Measurements from ENCODE around the gene NR2F1-AS1.
"Not testable (repeated sequence)": the region's sequence is repeated elsewhere in the genome, so short reads cannot be mapped to it uniquely, and the experiment has no call there.

NR2F1-AS1 gene

GRCh38 chr5:93422652-93423280 lies 158.3 kb downstream of the NR2F1-AS1 start:
- DNase-seq: no peak

GRCh38 chr5:93421987-93422401 lies 159.0 kb downstream of the NR2F1-AS1 start:
- no peak for DNase-seq

GRCh38 chr5:93421468-93421867 lies 159.6 kb downstream of the NR2F1-AS1 start:
- no peak for DNase-seq

GRCh38 chr5:93417490-93417889 lies 163.5 kb downstream of the NR2F1-AS1 start:
- DNase-seq: no peak

- no peak for DNase-seq
These were observed 165.2 kb downstream of the NR2F1-AS1 start for GRCh38 chr5:93415819-93416218.

GRCh38 chr5:93411716-93412115 lies 169.3 kb downstream of the NR2F1-AS1 start:
- DNase-seq: no peak

GRCh38 chr5:93409691-93410090 lies 171.3 kb downstream of the NR2F1-AS1 start:
- DNase-seq: no peak

GRCh38 chr5:93407454-93407853 lies 173.6 kb downstream of the NR2F1-AS1 start:
- DNase-seq: no peak

- no peak for DNase-seq
These were observed 174.0 kb downstream of the NR2F1-AS1 start for GRCh38 chr5:93406971-93407401.

GRCh38 chr5:93404246-93404645 lies 176.8 kb downstream of the NR2F1-AS1 start:
- no peak for DNase-seq

- DNase-seq: no peak
These were observed 177.7 kb downstream of the NR2F1-AS1 start for GRCh38 chr5:93403141-93403928.

- DNase-seq: no peak
These were observed 178.6 kb downstream of the NR2F1-AS1 start for GRCh38 chr5:93402451-93402850.

GRCh38 chr5:93401634-93402213 lies 179.3 kb downstream of the NR2F1-AS1 start:
- DNase-seq: no peak

- no peak for DNase-seq
These were observed 181.3 kb downstream of the NR2F1-AS1 start for GRCh38 chr5:93399675-93400074.

- no peak for DNase-seq
These were observed 185.0 kb downstream of the NR2F1-AS1 start for GRCh38 chr5:93395971-93396379.

- DNase-seq: no peak
These were observed 186.0 kb downstream of the NR2F1-AS1 start for GRCh38 chr5:93395010-93395409.

GRCh38 chr5:93394301-93394700 lies 186.7 kb downstream of the NR2F1-AS1 start:
- DNase-seq: no peak

- not testable (repeated sequence) for DNase-seq
These were observed 189.8 kb downstream of the NR2F1-AS1 start for GRCh38 chr5:93391169-93391568.

GRCh38 chr5:93385655-93386054 lies 195.4 kb downstream of the NR2F1-AS1 start:
- no peak for DNase-seq

- DNase-seq: no peak
These were observed 196.0 kb downstream of the NR2F1-AS1 start for GRCh38 chr5:93384995-93385394.

- no peak for DNase-seq
These were observed 197.0 kb downstream of the NR2F1-AS1 start for GRCh38 chr5:93384026-93384425.

- DNase-seq: no peak
These were observed 198.7 kb downstream of the NR2F1-AS1 start for GRCh38 chr5:93382188-93382825.

GRCh38 chr5:93381057-93381456 lies 200.0 kb downstream of the NR2F1-AS1 start:
- DNase-seq: peak; percentile 43

GRCh38 chr5:93378073-93378472 lies 202.9 kb downstream of the NR2F1-AS1 start:
- peak; percentile 52 for DNase-seq

Measured in fibroblast of skin of right biceps (primary cell).